HG03039 (cell line): ENCODE measurements around the gene PLCL2.

Source experiments
- ATAC-seq: cut with Tn5 transposase; IDR thresholded peaks from one replicate; pipeline ENCODE4 v1.9.1; 2021; ENCODE audit warnings: mild to moderate bottlenecking, moderate library complexity; ENCODE audit not compliant: unreplicated experiment

The PLCL2 gene

DNA sequence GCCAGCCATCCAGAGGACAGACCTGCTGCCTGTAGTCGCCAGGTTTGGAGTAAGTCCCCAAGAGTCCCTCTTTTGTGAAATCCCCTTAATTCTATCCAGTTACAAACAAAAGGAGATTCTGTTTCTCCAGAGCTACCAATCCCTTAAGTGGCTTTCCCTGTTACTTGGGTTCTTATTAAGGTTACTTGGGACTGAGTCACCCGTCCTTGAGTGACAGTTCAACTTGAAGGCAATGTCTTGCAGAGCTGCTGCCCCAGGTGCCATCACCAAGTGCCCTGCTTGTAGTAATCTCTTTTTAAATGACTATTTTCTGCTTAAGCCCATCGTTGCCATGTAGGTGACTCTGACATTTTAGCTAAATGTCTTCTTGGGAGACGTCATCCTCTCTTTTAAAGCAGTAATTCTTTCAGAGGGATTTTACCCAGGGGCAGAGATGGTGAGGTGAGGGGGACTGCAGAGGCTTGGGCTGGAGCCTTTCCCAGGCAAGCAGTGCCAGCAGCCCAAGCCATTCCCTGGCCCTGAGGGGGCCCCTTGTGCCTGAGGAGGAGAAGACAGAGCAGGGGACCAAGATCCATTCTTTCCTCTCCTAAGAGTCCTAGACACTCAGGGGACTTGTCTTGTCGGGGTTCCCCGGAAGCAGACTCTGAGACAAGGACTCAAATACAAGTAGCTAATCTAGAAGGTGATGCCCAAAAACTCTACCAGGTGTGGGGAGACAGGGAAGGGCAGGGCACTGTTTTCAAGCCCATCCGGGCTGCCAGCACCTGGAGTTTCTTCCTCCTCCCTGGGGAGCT is 253.7 kb downstream of the PLCL2 start:
- ATAC-seq: no peak
